Measurements from ENCODE around the gene EXOC7.

EXOC7 gene

DNA sequence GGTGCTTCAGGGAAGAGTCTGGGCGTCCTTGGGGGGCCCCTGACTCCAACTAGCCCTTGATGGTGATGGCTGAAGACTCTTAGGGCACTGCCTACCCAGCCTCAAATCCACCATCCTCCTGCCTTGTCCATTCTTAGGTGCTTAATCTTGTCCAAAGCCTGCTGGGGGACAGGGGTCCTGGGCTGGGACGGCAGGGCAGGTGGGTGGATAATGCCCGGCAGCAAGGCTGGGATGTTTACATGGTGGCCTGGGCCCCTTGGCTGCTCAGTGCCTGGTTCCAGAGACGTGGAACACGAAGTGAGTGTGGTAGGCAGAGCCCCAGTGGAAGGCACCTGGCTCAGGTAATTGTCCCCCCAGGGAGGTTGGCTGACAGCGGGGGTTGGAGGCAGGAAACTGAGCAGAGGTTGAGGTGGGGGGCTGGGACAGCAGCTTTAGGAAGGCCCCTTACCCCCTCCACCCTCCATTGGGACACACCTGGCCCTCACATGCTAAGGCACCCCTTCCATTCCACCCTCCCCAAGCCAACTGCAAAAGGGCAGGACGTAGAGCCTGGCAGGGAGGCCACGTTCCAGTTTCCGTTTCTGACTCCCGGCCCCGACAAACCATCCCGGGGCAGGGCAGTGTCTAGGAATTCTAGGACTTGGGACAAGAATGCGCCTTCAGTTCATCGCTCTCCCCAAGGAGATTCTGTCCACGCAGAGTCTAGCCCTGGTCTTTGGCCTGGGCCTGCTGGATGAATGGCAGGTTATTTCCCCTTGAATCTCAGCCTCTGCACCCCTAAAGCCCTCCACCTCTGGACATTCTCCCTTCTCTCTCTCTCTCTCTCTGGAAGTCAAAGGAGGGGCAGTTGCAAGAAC, 35.5 kb upstream of the EXOC7 start:
- DNase-seq (ENCODE audit: low read depth in 2 of 2, low spot score in 1 of 2) = no peak

DNA sequence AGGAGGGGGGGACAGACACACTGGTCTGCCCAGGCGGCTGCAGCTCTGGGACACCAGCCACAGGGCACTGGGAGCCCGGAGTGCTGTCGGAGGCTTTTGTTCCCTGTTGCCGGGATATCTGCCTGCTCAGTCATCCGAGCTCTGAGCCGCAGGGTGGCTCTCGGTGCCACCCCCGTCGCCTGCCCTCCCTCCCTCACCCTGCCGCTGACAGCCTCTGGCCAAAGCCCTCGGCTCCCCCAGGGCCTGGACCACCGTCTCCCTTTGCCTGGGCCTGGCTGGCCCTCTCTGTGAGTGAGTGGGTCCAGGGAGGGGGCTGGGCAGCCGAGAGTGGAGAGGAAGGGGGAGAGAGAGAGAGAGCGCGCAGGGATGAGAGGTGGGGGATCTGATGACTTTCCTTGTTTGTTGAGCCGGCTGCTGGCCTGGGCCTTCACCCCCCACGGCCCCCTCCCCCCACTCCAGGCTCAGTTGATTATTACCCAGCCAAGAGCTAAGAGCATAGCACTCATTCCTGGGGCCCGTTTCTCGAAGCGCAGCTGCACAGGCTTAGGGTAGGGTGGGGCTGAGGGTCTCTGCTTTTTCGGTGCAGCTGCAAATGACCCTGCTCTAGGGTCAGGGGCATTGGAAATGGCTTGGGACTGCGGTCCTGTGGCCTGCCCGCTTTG, 34.8 kb upstream of the EXOC7 start:
- no peak for DNase-seq (ENCODE audit: low read depth in 2 of 2, low spot score in 1 of 2)

DNA sequence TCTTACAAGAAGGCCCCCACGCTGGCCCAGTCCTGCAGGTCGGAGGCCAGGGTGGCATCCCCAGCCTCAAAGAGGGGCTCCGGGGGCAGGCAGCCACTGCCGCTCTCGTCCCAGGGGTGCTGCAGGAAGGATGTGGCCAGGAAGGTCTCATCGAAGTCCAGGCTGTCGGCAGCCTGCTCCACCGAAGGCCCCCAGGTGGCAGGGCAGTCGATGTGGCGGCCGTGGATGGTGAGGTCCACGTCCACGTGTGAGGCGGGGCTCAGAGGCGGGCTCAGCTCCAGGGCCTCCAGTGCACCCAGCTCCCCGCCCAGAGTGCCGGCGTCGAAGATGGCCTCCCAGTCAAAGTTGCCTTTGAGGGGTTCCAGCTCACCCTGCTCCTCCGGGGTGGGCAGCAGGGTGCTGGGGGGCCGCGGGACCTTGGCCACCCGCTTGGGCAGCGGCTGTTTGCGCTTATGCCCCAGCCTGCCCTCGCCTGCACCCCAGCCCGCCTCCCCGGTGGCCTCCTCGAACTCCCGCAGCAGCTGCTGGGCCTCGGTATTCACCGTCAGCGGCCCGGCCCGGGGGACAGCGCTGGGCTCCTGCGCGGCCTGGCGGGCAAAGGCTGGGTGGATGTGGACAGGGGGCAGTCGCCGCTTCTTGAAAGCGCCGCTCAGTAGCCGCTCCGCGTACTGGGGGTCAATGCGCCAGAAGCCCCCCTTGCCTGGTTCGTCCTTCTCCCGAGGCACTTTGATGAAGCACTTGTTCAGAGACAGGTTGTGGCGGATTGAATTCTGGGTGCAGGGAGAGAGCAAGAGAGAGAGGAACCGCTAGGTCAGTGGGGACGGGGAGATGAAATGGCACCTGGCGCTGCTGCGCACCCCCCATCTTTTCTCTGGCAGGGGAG, 34.0 kb upstream of the EXOC7 start:
- DNase-seq (ENCODE audit: low read depth in 2 of 2, low spot score in 1 of 2) = no peak

DNA sequence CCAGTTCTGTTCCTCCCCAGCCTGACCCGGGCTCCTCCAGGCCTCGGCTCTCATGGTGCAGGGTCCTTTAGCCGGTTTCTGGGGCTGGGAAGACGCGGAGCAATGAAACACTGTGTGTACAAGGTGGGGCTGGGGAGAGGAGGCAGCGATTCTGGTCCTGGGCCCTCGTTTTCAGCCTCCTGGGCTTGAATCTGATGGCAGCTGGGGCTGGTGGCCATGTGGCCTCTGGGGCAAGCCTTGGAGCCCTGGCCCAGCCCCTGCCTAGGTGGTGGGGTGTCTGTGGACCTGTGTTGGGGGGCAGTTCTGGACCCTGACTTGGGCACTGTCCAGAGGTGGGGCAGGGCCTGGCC, 33.4 kb upstream of the EXOC7 start:
- no peak for DNase-seq (ENCODE audit: low read depth in 2 of 2, low spot score in 1 of 2)

- DNase-seq (ENCODE audit: low read depth in 2 of 2, low spot score in 1 of 2) = no peak
Observed at GRCh38 chr17:76136276-76137000, 32.9 kb upstream of the EXOC7 start.

GRCh38 chr17:76135810-76136188, 32.2 kb upstream of the EXOC7 start:
- DNase-seq (ENCODE audit: low read depth in 2 of 2, low spot score in 1 of 2) = no peak

DNA sequence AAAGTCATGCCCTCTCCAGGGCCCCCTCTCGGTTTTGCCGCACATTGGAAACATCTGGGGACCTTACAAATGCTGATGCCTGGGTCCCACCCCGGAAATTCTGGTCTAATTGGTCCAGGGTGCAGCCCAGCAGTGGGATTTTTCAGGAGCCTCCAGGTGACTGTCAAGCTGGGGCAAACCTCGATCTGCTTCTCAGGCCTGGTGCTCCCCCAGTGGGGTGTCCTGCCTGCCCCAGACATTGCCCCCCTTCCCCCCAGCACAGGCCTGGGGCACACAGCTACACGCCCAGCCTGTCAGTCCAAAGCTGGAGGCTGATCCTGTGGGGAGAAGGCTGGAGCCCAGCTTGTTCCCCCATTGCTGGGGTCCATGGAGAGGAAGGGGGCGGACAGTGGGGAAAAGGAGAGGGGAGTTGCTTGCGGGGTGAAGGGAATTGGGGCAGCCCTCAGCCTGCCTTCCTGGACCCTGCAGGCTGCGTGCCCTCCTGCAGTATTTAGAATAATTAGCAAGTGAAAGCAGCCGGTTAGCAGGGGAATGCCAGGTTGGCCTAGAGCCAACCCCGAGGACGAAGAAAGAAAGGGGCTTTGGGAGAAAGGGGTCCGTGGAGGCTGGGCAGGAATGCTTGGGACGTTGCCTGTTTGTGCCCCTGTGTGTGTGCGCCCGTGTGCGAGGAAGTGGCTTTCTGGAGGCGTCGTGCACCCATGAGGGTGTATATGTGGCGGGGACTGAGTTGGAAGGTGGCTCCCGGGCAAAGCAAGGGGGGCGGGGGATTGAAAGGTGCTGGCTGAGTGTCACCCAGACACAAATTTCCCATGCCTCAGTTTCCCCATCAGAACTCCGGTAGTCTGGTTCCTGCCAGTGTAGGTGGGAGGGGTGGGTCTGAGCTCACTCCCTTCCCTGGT, 31.6 kb upstream of the EXOC7 start:
- no peak for DNase-seq (ENCODE audit: low read depth in 2 of 2, low spot score in 1 of 2)

DNA sequence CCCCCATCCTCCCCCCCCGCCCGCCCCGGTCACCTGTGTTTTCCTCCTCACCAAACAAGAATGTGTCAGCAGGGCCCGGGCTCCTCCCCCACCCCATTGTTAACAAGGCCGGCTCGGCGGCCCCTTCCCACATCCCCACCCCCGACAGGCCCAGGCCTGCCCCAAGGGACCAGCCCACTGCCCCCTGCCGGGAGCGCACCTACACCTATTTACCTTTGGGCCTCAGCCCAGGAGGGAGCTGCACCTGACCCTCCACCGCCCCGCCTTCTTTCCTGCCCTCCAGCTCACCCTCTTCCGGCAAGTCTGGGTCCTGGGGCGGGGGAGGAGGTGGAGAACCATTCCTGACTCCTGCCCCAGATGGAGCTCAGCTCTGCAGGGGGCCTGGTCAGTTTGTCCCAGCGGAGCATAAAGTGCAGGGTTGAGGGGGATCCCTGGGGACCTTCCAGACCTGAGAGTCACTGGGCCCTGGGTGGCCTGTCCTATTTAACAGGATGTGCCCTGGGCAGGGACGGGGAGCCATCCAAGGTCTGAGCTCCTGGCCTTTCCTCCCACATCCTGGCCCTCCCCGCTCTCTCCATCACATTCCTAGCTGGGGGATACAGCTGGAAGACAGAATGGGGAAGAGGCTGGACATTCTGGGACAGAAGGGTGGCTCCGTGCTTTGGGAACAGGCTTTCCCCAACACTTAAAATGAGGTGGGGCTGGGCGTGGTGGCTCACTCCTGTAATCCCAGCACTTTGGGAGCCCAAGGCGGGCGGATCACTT, 29.2 kb upstream of the EXOC7 start:
- DNase-seq (ENCODE audit: low read depth in 2 of 2, low spot score in 1 of 2) = no peak

DNA sequence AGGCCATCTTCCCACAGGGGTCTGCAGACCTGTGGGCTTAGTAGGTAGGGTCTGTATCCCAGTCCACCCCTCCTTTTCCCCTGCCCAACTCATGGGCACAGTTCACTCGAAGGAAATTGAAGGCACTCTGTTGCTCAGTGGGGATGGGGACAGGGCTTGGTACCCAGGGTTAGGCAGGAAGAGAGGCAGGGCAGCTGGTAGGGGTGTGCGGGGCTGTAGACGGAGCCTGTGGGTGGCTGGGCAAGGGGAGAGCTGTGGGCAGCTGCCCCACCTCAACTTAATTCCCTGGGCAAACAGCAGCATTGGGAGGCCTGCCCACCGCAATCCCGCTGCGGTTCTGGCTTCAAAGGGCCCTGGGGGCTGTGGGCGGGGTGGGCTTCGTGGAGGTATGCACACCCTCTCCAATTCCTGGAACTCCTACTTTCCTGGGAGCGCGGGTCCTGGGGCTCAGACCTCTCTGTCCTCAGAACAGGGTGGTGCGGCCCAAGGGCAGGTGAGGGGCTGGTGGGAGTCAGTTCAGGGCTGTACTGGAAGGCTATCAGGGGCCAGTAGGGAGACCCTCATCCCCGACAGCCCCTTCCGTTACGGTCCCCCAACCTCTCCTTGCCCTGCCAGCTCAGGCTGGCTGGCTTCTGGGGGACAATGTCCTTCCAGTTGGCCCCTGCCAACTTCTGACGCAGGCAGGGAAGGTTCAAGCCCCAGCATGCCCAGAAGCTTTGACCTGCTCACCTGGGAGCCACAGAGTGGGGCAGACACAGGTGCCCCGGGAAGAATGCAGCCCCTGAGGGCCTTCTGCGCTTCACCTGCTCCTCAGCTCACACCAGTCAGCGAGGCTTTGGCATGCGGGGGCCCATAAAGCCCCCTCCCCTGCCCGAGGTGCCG, 28.3 kb upstream of the EXOC7 start:
- no peak for DNase-seq (ENCODE audit: low read depth in 2 of 2, low spot score in 1 of 2)

- DNase-seq (ENCODE audit: low read depth in 2 of 2, low spot score in 1 of 2) = no peak
Observed at GRCh38 chr17:76131051-76131691, 27.6 kb upstream of the EXOC7 start.

- no peak for DNase-seq (ENCODE audit: low read depth in 2 of 2, low spot score in 1 of 2)
Observed at GRCh38 chr17:76130473-76130872, 26.9 kb upstream of the EXOC7 start.

DNA sequence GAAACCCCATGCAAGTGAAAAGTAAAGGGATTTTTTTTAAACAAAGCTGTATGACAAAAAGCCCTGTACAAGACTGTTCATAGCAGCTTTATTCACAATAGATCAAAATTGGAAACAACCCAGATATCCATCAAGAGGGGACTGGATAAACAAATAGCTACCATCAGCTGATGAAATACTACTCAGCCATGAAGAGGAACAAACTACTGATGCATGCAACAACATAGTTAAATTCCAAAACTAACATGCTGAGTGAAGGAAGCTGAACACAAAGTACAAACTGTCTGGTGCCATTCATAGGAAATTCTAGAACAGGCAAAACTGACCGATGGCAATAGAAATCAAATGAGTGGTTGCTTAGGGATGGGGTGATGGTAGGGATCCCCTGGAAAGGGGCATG, 22.3 kb upstream of the EXOC7 start:
- no peak for DNase-seq (ENCODE audit: low read depth in 2 of 2, low spot score in 1 of 2)

- DNase-seq (ENCODE audit: low read depth in 2 of 2, low spot score in 1 of 2) = no peak
Observed at GRCh38 chr17:76125391-76125675, 21.7 kb upstream of the EXOC7 start.

DNA sequence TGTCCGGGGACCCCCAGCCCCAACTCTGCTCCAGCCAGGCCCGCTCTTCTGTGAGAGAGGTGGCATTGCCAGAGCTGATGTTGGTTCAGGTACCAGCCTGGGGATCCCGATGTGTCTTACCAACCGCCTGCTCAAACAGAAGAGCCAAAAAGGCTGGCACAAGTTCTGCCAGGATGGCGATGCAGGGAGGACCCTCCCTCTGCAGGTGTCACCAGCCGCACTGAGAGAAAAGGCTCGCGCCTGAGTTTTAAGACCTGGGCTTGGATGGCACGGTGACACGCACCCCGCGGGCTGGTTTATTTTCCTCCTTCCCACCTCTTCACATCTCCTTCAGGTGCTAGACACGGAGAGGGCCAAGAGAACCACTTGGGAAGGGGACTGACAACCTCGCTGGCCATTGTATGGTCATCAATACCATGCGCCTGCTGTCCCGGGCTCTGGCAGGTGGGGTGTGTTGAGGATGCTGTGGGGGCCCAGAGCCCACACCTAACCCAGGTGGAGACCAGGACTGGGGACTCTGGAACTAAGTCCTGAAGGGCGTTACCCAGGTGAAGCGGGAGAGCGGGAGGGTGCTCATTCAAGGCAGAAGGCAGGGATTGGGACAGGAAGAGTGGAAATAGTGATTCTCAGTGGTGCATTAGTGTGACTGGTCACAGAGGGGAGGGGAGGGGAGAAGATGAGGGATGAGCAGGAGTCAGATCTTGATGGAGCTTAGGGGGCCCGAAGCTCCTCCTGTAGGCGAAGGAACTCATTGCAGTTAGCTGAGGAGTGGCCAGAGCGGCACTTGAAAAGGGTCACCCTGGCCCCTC, 21.2 kb upstream of the EXOC7 start:
- DNase-seq (ENCODE audit: low read depth in 2 of 2, low spot score in 1 of 2) = no peak

DNA sequence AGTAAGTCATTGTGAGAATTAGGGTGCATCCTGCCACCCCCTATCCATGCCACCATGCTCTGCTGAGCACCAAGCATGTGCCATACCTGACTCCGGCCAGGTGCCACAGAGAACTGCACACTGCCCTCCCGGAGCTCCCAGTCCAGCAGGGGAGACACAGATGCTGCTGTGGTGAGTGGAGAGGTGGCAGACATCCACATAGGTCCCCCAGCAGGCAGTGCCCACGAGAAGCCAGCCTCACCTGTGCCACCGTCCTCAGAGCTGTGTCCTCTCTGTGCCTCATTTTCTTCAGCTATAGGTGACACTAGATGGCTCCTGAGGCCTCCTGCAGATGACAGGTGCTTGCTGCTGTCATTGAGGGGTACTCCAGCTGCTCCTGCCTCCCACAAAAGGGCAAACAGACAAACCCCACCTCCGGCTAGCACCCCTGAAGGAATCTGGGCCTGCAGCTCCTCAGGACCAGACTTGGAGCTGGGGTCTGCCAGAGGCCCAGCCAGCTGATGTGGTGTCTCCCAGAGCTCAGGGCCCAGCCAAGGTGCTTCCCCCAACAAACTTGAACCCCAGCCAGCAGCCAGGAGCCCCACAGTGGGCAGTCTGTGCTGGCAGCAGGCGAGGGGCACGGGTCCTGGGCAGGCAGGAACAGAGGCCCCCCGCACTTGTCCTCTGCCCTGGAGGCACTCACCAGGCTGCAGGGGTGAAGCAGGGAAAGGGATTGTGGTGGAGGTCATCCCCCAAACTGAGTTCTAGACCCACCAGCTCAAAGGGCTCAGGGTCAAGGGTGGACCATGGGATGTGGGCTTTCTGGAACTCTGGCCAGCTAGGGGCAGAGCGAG, 20.4 kb upstream of the EXOC7 start:
- DNase-seq (ENCODE audit: low read depth in 2 of 2, low spot score in 1 of 2) = no peak

GRCh38 chr17:76123191-76123499, 19.6 kb upstream of the EXOC7 start:
- DNase-seq (ENCODE audit: low read depth in 2 of 2, low spot score in 1 of 2) = no peak
